Measurements from ENCODE around the gene ZFYVE28.
"Not testable (repeated sequence)": the region's sequence is repeated elsewhere in the genome, so short reads cannot be mapped to it uniquely, and the experiment has no call there.

Gene ZFYVE28

GRCh38 chr4:2393353-2394270, 24.8 kb downstream of the ZFYVE28 start:
- no peak overlapping the region for H3K4me3 ChIP-seq (ENCODE audit: low read depth, low read length)

- no peak overlapping the region for H3K4me3 ChIP-seq (ENCODE audit: low read depth, low read length)
Observed at GRCh38 chr4:2390784-2391421, 27.5 kb downstream of the ZFYVE28 start.

GRCh38 chr4:2390146-2390545, 28.3 kb downstream of the ZFYVE28 start:
- no peak overlapping the region for H3K4me3 ChIP-seq (ENCODE audit: low read depth, low read length)

- no peak overlapping the region for H3K4me3 ChIP-seq (ENCODE audit: low read depth, low read length)
Observed at GRCh38 chr4:2389691-2390090, 28.8 kb downstream of the ZFYVE28 start.

- no peak overlapping the region for H3K4me3 ChIP-seq (ENCODE audit: low read depth, low read length)
Observed at GRCh38 chr4:2388429-2389182, 29.8 kb downstream of the ZFYVE28 start.

GRCh38 chr4:2387829-2388228, 30.6 kb downstream of the ZFYVE28 start:
- H3K4me3 ChIP-seq (ENCODE audit: low read depth, low read length) = no peak overlapping the region

GRCh38 chr4:2387218-2387617, 31.2 kb downstream of the ZFYVE28 start:
- no peak overlapping the region for H3K4me3 ChIP-seq (ENCODE audit: low read depth, low read length)

- no peak overlapping the region for H3K4me3 ChIP-seq (ENCODE audit: low read depth, low read length)
Observed at GRCh38 chr4:2386717-2387116, 31.7 kb downstream of the ZFYVE28 start.

GRCh38 chr4:2385516-2385915, 32.9 kb downstream of the ZFYVE28 start:
- H3K4me3 ChIP-seq (ENCODE audit: low read depth, low read length) = no peak overlapping the region

GRCh38 chr4:2384245-2384644, 34.2 kb downstream of the ZFYVE28 start:
- no peak overlapping the region for H3K4me3 ChIP-seq (ENCODE audit: low read depth, low read length)

GRCh38 chr4:2383760-2384159, 34.7 kb downstream of the ZFYVE28 start:
- H3K4me3 ChIP-seq (ENCODE audit: low read depth, low read length) = no peak overlapping the region

- not testable (repeated sequence) for H3K4me3 ChIP-seq (ENCODE audit: low read depth, low read length)
Observed at GRCh38 chr4:2383220-2383631, 35.2 kb downstream of the ZFYVE28 start.

GRCh38 chr4:2382769-2383202, 35.7 kb downstream of the ZFYVE28 start:
- not testable (repeated sequence) for H3K4me3 ChIP-seq (ENCODE audit: low read depth, low read length)

- H3K4me3 ChIP-seq (ENCODE audit: low read depth, low read length) = not testable (repeated sequence)
Observed at GRCh38 chr4:2380589-2380988, 37.9 kb downstream of the ZFYVE28 start.

- no peak overlapping the region for H3K4me3 ChIP-seq (ENCODE audit: low read depth, low read length)
Observed at GRCh38 chr4:2378898-2379297, 39.5 kb downstream of the ZFYVE28 start.

- no peak overlapping the region for H3K4me3 ChIP-seq (ENCODE audit: low read depth, low read length)
Observed at GRCh38 chr4:2378401-2378800, 40.0 kb downstream of the ZFYVE28 start.

GRCh38 chr4:2377241-2377640, 41.2 kb downstream of the ZFYVE28 start:
- no peak overlapping the region for H3K4me3 ChIP-seq (ENCODE audit: low read depth, low read length)

GRCh38 chr4:2375427-2375826, 43.0 kb downstream of the ZFYVE28 start:
- H3K4me3 ChIP-seq (ENCODE audit: low read depth, low read length) = no peak overlapping the region

- no peak overlapping the region for H3K4me3 ChIP-seq (ENCODE audit: low read depth, low read length)
Observed at GRCh38 chr4:2373532-2373931, 44.9 kb downstream of the ZFYVE28 start.

GRCh38 chr4:2372488-2373030, 45.9 kb downstream of the ZFYVE28 start:
- H3K4me3 ChIP-seq (ENCODE audit: low read depth, low read length) = no peak overlapping the region
